Immature natural killer cell (primary cell): Measurements from ENCODE around the gene NR3C2. TPM values are rescaled to one million over a fixed set of nuclear protein-coding genes. Genes with fewer than 3 reads are reported as not detected.

Experiments used
- DNase-seq, 3 donors: peaks; one replicate each; pipeline ENCODE4 v3.0.0; 2022; ENCODE audit warnings: mixed read lengths in 1 of 3
- H3K27ac Mint-ChIP-seq, 6 donors: one replicate each; pipeline ENCODE4 v1.8.0; 2020; ENCODE audit warnings: mixed read lengths in 6 of 6, mild to moderate bottlenecking in 5 of 6, inconsistent platforms in 4 of 6, moderate library complexity in 3 of 6
- H3K27me3 Mint-ChIP-seq, 3 donors: one replicate each; pipeline ENCODE4 v1.8.0; 2020 to 2021; ENCODE audit warnings: low read depth in 3 of 3, mild to moderate bottlenecking in 3 of 3, mixed read lengths in 3 of 3, moderate library complexity in 3 of 3, inconsistent platforms in 1 of 3
- H3K36me3 Mint-ChIP-seq, 3 donors: one replicate each; pipeline ENCODE4 v1.8.0; 2020; ENCODE audit warnings: mixed read lengths in 3 of 3, inconsistent platforms in 2 of 3, mild to moderate bottlenecking in 2 of 3
- H3K4me1 Mint-ChIP-seq, 2 donors: one replicate each; pipeline ENCODE4 v1.8.0; 2020; ENCODE audit warnings: inconsistent platforms in 2 of 2, mild to moderate bottlenecking in 2 of 2, mixed read lengths in 2 of 2, moderate library complexity in 1 of 2
- H3K4me3 Mint-ChIP-seq, 5 donors: one replicate each; pipeline ENCODE4 v1.8.0; 2020; ENCODE audit warnings: mild to moderate bottlenecking in 5 of 5, mixed read lengths in 5 of 5, inconsistent platforms in 3 of 5, moderate library complexity in 3 of 5
- H3K9me3 Mint-ChIP-seq, 6 donors: one replicate each; pipeline ENCODE4 v1.8.0; 2020; ENCODE audit warnings: mild to moderate bottlenecking in 6 of 6, mixed read lengths in 6 of 6, inconsistent platforms in 4 of 6, moderate library complexity in 3 of 6
- polyA plus RNA-seq, 3 donors: library from polyadenylated mRNA; unstranded; fragments of 300-500 nt; fragmentation: Illumina TruSeq; gene quantifications; one replicate each; pipeline ENCODE4 v1.2.3, GENCODE V29; 2021

Gene NR3C2
- polyA plus RNA-seq, 3 donors from 2014 or later = 1.0 to 1.2 (median 1.1) TPM

- H3K4me1 Mint-ChIP-seq = peaks cover 8 to 9% of the 10 kb centered on the region in 2 donors
- H3K27ac Mint-ChIP-seq = no peak overlapping the region
- DNase-seq = no peak
Measured at GRCh38 chr4:148375584-148375983, 66.6 kb downstream of the NR3C2 start.

DNA sequence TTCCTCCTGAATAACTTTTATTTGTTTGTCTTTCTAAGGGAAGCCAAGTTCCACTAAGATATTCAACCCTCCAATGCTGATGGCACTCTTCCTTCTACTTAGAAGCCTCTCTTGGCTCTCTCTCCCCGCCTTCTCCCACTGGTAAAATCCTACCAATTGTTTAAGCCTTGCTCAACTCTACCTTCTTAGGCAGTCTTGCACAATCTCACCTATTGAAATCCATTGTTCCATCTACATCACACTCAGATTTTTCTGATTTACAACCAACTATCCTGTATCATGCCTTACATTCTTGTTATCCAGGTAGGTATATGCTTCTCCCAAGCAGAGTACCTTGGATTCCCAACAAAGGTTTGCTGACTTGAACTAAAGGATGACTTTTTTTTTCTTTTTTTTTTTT is 69.1 kb downstream of the NR3C2 start:
- Mint-ChIP-seq H3K4me3 (no peak overlapping the region), H3K27me3 (peaks cover 0 to 3% (median 3%) of the 10 kb centered on the region in 3 donors), H3K9me3 (no peaks in the 10 kb centered on the region), H3K4me1 (peaks cover 8 to 9% of the 10 kb centered on the region in 2 donors), H3K27ac (no peak overlapping the region), H3K36me3 (no peaks in the 10 kb centered on the region)
- DNase-seq = no peak

More at GRCh38 chr4:148375584-148375983, 66.6 kb downstream of the NR3C2 start:
- Mint-ChIP-seq H3K36me3 (peaks cover 0 to 5% (median 0%) of the 10 kb centered on the region in 3 donors), H3K27me3 (peaks cover 0 to 2% (median 2%) of the 10 kb centered on the region in 3 donors), H3K9me3 (no peaks in the 10 kb centered on the region), H3K4me3 (peak overlapping the region in 3 of 5 donors; percentile 23 to 65 (median 53))

DNA sequence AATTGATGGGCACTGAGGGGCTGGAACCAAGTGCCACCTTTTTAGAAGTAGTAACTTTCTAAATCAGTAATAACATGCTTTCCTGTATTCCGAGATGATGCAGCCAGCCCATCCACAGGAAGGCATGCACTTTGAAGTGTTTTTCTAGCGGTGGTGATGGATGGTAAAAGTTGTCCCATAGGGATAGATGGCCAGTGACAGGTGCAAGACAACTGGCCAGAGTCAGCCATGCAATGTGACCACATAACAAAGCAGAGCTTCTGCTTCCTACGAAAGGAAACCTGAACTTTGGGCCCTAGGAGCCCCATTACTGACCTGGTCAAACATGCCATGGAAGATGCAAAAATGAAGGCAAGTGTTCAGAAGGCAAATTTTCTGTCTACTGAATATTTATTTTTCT is 72.3 kb downstream of the NR3C2 start:
- DNase-seq = no peak
- no peak overlapping the region for H3K4me3 Mint-ChIP-seq
- H3K27me3 Mint-ChIP-seq = peaks cover 2 to 6% (median 4%) of the 10 kb centered on the region in 3 donors
- no peaks in the 10 kb centered on the region for H3K36me3 Mint-ChIP-seq
- no peak overlapping the region for H3K27ac Mint-ChIP-seq
- H3K9me3 Mint-ChIP-seq = no peaks in the 10 kb centered on the region
- H3K4me1 Mint-ChIP-seq = no peaks in the 10 kb centered on the region

DNA sequence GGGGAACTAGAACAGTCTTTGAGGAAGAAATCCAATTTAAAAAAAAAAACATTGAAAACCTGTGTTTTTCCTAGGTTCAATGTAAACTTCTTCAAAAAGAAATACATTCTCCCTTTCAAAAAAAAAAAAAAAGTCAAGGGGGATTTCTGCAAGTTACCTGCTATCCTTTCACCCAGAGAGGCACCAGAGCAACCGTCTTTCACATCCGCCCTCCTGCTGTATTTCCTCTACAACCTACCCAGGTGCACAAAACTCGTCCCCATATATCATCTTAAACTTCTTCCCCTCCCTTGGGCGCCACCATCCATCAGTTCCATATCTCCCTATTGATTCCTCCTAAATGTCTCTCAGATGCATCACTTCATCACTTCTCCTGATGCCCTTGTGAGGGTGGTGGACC is 74.5 kb downstream of the NR3C2 start:
- no peak overlapping the region for H3K4me3 Mint-ChIP-seq
- no peak overlapping the region for H3K27ac Mint-ChIP-seq
- no peaks in the 10 kb centered on the region for H3K9me3 Mint-ChIP-seq
- DNase-seq = no peak
- no peaks in the 10 kb centered on the region for H3K4me1 Mint-ChIP-seq
- peaks cover 4 to 7% (median 6%) of the 10 kb centered on the region in 3 donors for H3K27me3 Mint-ChIP-seq
- no peaks in the 10 kb centered on the region for H3K36me3 Mint-ChIP-seq

DNA sequence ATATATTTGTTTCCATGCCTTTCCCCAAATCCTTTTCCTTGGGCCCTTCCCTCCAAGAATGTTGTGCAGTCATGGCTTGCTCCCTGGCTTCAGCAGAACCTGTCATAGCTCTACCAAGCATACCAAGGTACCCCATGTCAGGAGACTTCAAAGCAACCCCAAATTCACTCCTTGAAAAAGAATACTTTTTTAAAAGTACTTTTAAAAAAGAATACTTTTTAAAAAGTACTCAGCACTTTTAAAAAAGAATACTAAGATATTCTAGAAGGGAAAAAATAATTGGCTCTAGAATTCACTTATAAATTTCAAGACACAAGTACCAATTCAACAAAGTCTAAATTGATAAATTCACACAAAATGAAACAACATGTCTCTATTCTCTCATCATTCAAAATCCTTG is 76.0 kb downstream of the NR3C2 start:
- no peaks in the 10 kb centered on the region for H3K4me1 Mint-ChIP-seq
- no peak overlapping the region for H3K27ac Mint-ChIP-seq
- no peak for DNase-seq
- H3K27me3 Mint-ChIP-seq = peaks cover 4 to 7% (median 6%) of the 10 kb centered on the region in 3 donors
- H3K9me3 Mint-ChIP-seq = no peaks in the 10 kb centered on the region
- H3K4me3 Mint-ChIP-seq = no peak overlapping the region
- no peaks in the 10 kb centered on the region for H3K36me3 Mint-ChIP-seq

GRCh38 chr4:148364525-148364924 is 77.7 kb downstream of the NR3C2 start:
- peaks cover 4 to 7% (median 5%) of the 10 kb centered on the region in 3 donors for H3K27me3 Mint-ChIP-seq
- DNase-seq = no peak
- no peak overlapping the region for H3K4me3 Mint-ChIP-seq
- no peak overlapping the region for H3K27ac Mint-ChIP-seq
- no peaks in the 10 kb centered on the region for H3K36me3 Mint-ChIP-seq
- H3K9me3 Mint-ChIP-seq = no peaks in the 10 kb centered on the region
- no peaks in the 10 kb centered on the region for H3K4me1 Mint-ChIP-seq

- H3K27ac Mint-ChIP-seq = no peak overlapping the region
- H3K36me3 Mint-ChIP-seq = no peaks in the 10 kb centered on the region
- peaks cover 1 to 11% of the 10 kb centered on the region in 2 donors for H3K4me1 Mint-ChIP-seq
- no peak for DNase-seq
- no peak overlapping the region for H3K4me3 Mint-ChIP-seq
- no peaks in the 10 kb centered on the region for H3K9me3 Mint-ChIP-seq
- peaks cover 0 to 2% (median 2%) of the 10 kb centered on the region in 3 donors for H3K27me3 Mint-ChIP-seq
Measured at GRCh38 chr4:148359769-148360168, 82.4 kb downstream of the NR3C2 start.

DNA sequence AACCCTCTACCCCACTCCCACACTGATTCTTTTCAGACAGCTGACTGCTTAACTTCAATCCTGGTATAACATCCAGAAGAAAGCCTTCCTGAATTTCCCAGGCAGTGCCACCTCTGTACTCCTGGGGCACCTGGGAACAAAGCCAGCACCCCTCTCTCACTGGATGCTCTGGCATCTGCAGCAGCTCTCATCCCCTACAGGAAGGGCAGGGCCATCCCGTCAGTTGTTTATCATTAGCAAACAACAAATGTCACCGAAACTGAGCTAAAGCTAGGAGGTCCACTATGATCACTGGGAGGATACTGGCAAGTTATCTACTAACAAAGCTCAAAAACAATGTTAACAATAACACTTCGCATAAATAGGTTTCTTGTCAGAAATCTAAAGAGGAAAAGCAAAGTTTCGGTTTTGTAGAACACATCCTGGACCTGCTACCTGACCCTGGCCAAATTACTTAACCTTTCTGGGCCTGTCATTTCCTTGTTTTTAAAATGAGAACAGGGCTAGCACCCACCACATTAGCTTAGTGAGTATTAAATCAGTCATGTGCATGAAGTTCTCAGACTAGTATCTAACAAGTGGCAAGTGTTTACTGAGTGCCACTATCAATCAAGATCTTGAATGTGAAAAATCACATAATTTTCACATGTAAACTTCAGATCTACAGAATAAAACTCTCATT is 86.6 kb downstream of the NR3C2 start:
- no peak for DNase-seq
- Mint-ChIP-seq H3K27ac (peak overlapping the region in 4 of 6 donors; percentile 5 to 36 (median 26)), H3K4me1 (peaks cover 1 to 11% of the 10 kb centered on the region in 2 donors), H3K27me3 (peaks cover 0 to 3% (median 0%) of the 10 kb centered on the region in 3 donors), H3K9me3 (no peaks in the 10 kb centered on the region), H3K4me3 (no peak overlapping the region), H3K36me3 (no peaks in the 10 kb centered on the region)

DNA sequence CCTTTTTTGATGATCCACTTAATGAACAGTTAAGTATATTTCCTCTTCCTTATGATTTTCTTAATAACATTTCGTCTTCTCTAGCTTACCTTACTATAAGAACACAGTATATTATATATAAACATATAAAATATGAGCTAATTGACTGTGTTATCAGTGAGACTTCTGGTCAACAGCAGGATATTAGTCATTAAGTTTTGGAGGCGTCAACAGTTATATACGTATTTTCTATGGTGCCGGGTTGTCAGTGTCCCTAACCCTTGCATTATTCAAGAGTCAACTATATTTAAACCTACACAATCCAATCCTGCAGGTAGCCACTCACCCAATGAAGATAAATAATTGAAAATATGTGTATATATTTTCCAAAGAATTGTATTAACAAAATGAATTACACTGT is 88.0 kb downstream of the NR3C2 start:
- Mint-ChIP-seq H3K4me1 (peaks cover 1 to 11% of the 10 kb centered on the region in 2 donors), H3K4me3 (no peak overlapping the region)

DNA sequence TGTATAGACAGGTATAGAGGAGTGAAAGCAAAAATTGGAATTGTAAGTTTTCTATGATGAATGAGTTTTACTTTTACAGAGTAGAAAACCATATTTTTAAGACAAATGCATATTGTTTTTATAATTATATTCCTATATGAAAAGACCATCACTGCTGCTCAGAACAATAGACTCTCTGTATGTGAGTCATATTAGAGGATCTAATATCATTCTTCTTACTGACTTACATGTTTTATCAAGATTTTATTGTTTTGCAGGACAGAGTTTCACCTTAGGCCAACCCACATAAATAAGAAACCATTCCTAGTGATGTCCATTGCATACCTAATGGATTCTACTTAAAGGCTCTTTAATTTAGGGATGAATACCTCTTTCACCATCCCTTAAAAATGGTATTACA is 88.6 kb downstream of the NR3C2 start:
- H3K36me3 Mint-ChIP-seq = no peaks in the 10 kb centered on the region
- peaks cover 0 to 3% (median 0%) of the 10 kb centered on the region in 3 donors for H3K27me3 Mint-ChIP-seq
- no peak for DNase-seq
- H3K27ac Mint-ChIP-seq = no peak overlapping the region
- no peaks in the 10 kb centered on the region for H3K9me3 Mint-ChIP-seq
- H3K4me3 Mint-ChIP-seq = no peak overlapping the region
- peaks cover 1 to 11% of the 10 kb centered on the region in 2 donors for H3K4me1 Mint-ChIP-seq

More for the DNA sequence above, 88.0 kb downstream of the NR3C2 start:
- Mint-ChIP-seq H3K27ac (no peak overlapping the region), H3K36me3 (no peaks in the 10 kb centered on the region), H3K9me3 (no peaks in the 10 kb centered on the region), H3K27me3 (peaks cover 0 to 3% (median 0%) of the 10 kb centered on the region in 3 donors)
- no peak for DNase-seq

GRCh38 chr4:148349153-148349552 is 93.1 kb downstream of the NR3C2 start:
- H3K4me1 Mint-ChIP-seq = no peaks in the 10 kb centered on the region

GRCh38 chr4:148346657-148347056 is 95.6 kb downstream of the NR3C2 start:
- no peaks in the 10 kb centered on the region for H3K4me1 Mint-ChIP-seq
- H3K27ac Mint-ChIP-seq = no peak overlapping the region

More at GRCh38 chr4:148349153-148349552, 93.1 kb downstream of the NR3C2 start:
- Mint-ChIP-seq H3K36me3 (no peaks in the 10 kb centered on the region), H3K9me3 (peaks cover 0 to 2% (median 0%) of the 10 kb centered on the region in 6 donors), H3K27me3 (peaks cover 0 to 3% (median 0%) of the 10 kb centered on the region in 3 donors), H3K27ac (no peak overlapping the region), H3K4me3 (no peak overlapping the region)
- DNase-seq = no peak

DNA sequence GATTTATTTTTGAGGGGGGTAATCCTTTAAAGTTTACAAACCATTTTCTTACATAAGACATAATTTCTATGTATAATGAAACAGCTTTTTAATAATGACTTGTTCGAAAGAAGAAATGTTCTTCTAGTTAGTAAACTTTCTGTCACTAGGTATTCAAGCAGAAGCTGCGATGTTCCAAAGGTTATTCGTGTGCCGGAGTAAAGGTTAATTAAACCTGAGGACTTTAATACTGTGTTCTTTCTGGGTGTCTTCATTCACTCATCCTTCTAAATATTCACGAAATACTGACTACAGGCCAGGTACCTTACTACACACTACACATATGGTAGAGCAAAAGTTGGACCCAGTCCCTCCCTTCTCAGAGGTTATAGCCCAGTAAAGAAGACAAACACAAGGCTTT is 96.7 kb downstream of the NR3C2 start:
- H3K27ac Mint-ChIP-seq = no peak overlapping the region
- DNase-seq = no peak
- H3K9me3 Mint-ChIP-seq = peaks cover 0 to 2% (median 0%) of the 10 kb centered on the region in 6 donors
- H3K4me1 Mint-ChIP-seq = no peaks in the 10 kb centered on the region
- no peaks in the 10 kb centered on the region for H3K27me3 Mint-ChIP-seq
- H3K4me3 Mint-ChIP-seq = no peak overlapping the region
- H3K36me3 Mint-ChIP-seq = no peaks in the 10 kb centered on the region

More at GRCh38 chr4:148346657-148347056, 95.6 kb downstream of the NR3C2 start:
- H3K9me3 Mint-ChIP-seq = peaks cover 0 to 2% (median 0%) of the 10 kb centered on the region in 6 donors
- H3K27me3 Mint-ChIP-seq = peaks cover 0 to 3% (median 0%) of the 10 kb centered on the region in 3 donors
- DNase-seq = no peak
- H3K4me3 Mint-ChIP-seq = no peak overlapping the region
- H3K36me3 Mint-ChIP-seq = no peaks in the 10 kb centered on the region

DNA sequence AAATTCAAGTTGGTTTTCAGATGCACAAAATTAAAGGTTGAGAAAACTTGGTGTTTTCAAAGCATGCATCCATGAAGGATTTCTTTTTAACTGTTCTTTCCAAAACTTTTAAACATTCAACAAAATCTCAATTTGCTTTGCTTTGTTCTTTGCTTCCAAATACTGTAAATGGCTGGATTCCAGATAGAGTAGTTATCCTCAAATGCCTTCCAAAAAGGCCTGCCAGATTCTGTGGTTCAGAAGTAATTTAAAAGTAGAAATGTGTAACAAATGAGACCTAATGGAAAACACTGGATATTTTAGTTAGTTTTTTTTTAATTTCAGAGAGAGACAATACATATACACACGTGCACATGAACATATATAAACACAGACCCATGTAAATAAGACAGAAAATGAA is 97.3 kb downstream of the NR3C2 start:
- H3K36me3 Mint-ChIP-seq = no peaks in the 10 kb centered on the region
- DNase-seq = no peak
- H3K9me3 Mint-ChIP-seq = peaks cover 0 to 3% (median 2%) of the 10 kb centered on the region in 6 donors
- no peak overlapping the region for H3K4me3 Mint-ChIP-seq
- H3K4me1 Mint-ChIP-seq = no peaks in the 10 kb centered on the region
- no peak overlapping the region for H3K27ac Mint-ChIP-seq
- no peaks in the 10 kb centered on the region for H3K27me3 Mint-ChIP-seq

- no peak overlapping the region for H3K4me3 Mint-ChIP-seq
- DNase-seq = no peak
- H3K27ac Mint-ChIP-seq = no peak overlapping the region
- no peaks in the 10 kb centered on the region for H3K27me3 Mint-ChIP-seq
- H3K4me1 Mint-ChIP-seq = no peaks in the 10 kb centered on the region
- H3K9me3 Mint-ChIP-seq = peaks cover 2 to 8% (median 3%) of the 10 kb centered on the region in 6 donors
- H3K36me3 Mint-ChIP-seq = no peaks in the 10 kb centered on the region
Measured at GRCh38 chr4:148344352-148344751, 97.9 kb downstream of the NR3C2 start.
